ENCODE data around the gene PDZD2. TPM values are rescaled to one million over a fixed set of nuclear protein-coding genes. Genes with fewer than 3 reads are reported as not detected.

Gene PDZD2
- total RNA-seq, 1 donor from 2014 or later, result 81.5 TPM

- intact Hi-C loops (cut with DNase I), result no loop called here
- ATAC-seq (ENCODE audit: poor library complexity) (no peak), DNase-seq (no peak)
Measured at GRCh38 chr5:32082701-32083100, 443.8 kb downstream of the PDZD2 start.

GRCh38 chr5:32083981-32084430 lies 445.1 kb downstream of the PDZD2 start:
- DNase-seq, result peak; percentile 57
- intact Hi-C loops (cut with DNase I), result no loop called here
- peak; percentile 81 for ATAC-seq (ENCODE audit: poor library complexity)

GRCh38 chr5:32087086-32088082 lies 448.5 kb downstream of the PDZD2 start:
- ATAC-seq (ENCODE audit: poor library complexity) (no peak), DNase-seq (no peak)
- intact Hi-C loops (cut with DNase I), result no loop called here

GRCh38 chr5:32088214-32088613 lies 449.3 kb downstream of the PDZD2 start:
- intact Hi-C loops (cut with DNase I), result no loop called here
- DNase-seq (no peak), ATAC-seq (ENCODE audit: poor library complexity) (no peak)

- no peak for DNase-seq
- intact Hi-C loops (cut with DNase I), result no loop called here
- no peak for ATAC-seq (ENCODE audit: poor library complexity)
Measured at GRCh38 chr5:32089146-32090000, 450.4 kb downstream of the PDZD2 start.

GRCh38 chr5:32090026-32090754 lies 451.3 kb downstream of the PDZD2 start:
- intact Hi-C loops (cut with DNase I), result loop anchor here (5.0 to 10.0 kb wide), 2 partner anchors 263 to 505 kb away; no protein-coding TSS in a partner anchor
- no peak for ATAC-seq (ENCODE audit: poor library complexity)

GRCh38 chr5:32090755-32091128 lies 451.8 kb downstream of the PDZD2 start:
- no peak for ATAC-seq (ENCODE audit: poor library complexity)
- intact Hi-C loops (cut with DNase I), result loop anchor here (5.0 to 10.0 kb wide), 2 partner anchors 263 to 506 kb away; no protein-coding TSS in a partner anchor

More at GRCh38 chr5:32090026-32090754, 451.3 kb downstream of the PDZD2 start:
- no peak for DNase-seq

GRCh38 chr5:32092938-32093812 lies 454.2 kb downstream of the PDZD2 start:
- intact Hi-C loops (cut with DNase I), result loop anchor here (5.0 to 10.0 kb wide), 2 partner anchors 266 to 508 kb away; no protein-coding TSS in a partner anchor
- no peak for DNase-seq
- peak; percentile 79 for ATAC-seq (ENCODE audit: poor library complexity)

More at GRCh38 chr5:32090755-32091128, 451.8 kb downstream of the PDZD2 start:
- no peak for DNase-seq

- intact Hi-C loops (cut with DNase I), result loop anchor here (5.0 to 10.0 kb wide), 2 partner anchors 267 to 510 kb away; no protein-coding TSS in a partner anchor
- ATAC-seq (ENCODE audit: poor library complexity) (no peak), DNase-seq (no peak)
Measured at GRCh38 chr5:32094691-32095090, 455.8 kb downstream of the PDZD2 start.

- ATAC-seq (ENCODE audit: poor library complexity) (peak; percentile 21), DNase-seq (no peak)
- intact Hi-C loops (cut with DNase I), result loop anchor here (10.0 kb wide), 1 partner anchor 510 kb away; no protein-coding TSS in a partner anchor
Measured at GRCh38 chr5:32095261-32095671, 456.3 kb downstream of the PDZD2 start.

- ATAC-seq (ENCODE audit: poor library complexity) (no peak), DNase-seq (no peak)
- intact Hi-C loops (cut with DNase I), result loop anchor here (10.0 kb wide), 1 partner anchor 512 kb away; no protein-coding TSS in a partner anchor
Measured at GRCh38 chr5:32096891-32097595, 458.1 kb downstream of the PDZD2 start.

GRCh38 chr5:32098291-32098690 lies 459.4 kb downstream of the PDZD2 start:
- ATAC-seq (ENCODE audit: poor library complexity) (peak; percentile 13), DNase-seq (no peak)
- intact Hi-C loops (cut with DNase I), result loop anchor here (10.0 kb wide), 1 partner anchor 513 kb away; no protein-coding TSS in a partner anchor

GRCh38 chr5:32098890-32099310 lies 460.0 kb downstream of the PDZD2 start:
- ATAC-seq (ENCODE audit: poor library complexity) (peak; percentile 35), DNase-seq (no peak)
- intact Hi-C loops (cut with DNase I), result loop anchor here (10.0 kb wide), 1 partner anchor 514 kb away; no protein-coding TSS in a partner anchor

GRCh38 chr5:32099486-32100035 lies 460.6 kb downstream of the PDZD2 start:
- no peak for DNase-seq
- no peak for ATAC-seq (ENCODE audit: poor library complexity)
- intact Hi-C loops (cut with DNase I), result loop anchor here (5.0 to 10.0 kb wide), 2 partner anchors 73 to 515 kb away; partner anchors contain the start of gene GOLPH3

- DNase-seq (no peak), ATAC-seq (ENCODE audit: poor library complexity) (peak; percentile 8)
- intact Hi-C loops (cut with DNase I), result loop anchor here (5.0 kb wide), 1 partner anchor 72 kb away; the partner anchor contains the start of gene GOLPH3
Measured at GRCh38 chr5:32100230-32100629, 461.3 kb downstream of the PDZD2 start.

Data from Right ventricle myocardium superior (tissue), 1 donor.